ENCODE measurements around the gene SPI1.

Gene SPI1

DNA sequence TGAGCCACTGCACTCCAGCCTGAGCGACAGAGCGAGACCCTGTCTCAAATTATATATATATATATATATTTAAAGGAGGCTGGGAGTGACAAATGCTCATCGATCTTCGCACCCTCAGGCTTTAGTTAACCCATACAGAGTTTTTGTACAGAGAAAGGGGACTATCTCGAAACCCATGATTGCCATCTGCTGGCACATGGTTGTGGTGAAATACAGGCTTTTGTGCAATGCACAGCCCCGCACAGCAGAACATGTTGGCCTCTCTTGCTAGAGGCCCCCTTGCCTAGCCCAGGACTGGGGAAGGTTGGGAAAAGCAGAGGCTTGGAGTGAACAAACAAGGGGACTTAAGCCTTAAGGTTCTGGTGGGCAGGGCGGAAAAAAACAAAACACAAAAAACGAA is 29.5 kb downstream of the SPI1 start:
- DNase-seq (ENCODE audit: low spot score): peak; percentile 22
- ChIA-PET POLR2A (ENCODE audit: low non-redundant PET) (no interaction called here), CTCF (interaction anchor here (1.1 kb wide), 1 partner anchor 28 kb away, joined by 4 read pairs; no protein-coding TSS in a partner anchor)
- no peak overlapping the region for H3K27ac ChIP-seq
- TF ChIP-seq, protein P1, sequence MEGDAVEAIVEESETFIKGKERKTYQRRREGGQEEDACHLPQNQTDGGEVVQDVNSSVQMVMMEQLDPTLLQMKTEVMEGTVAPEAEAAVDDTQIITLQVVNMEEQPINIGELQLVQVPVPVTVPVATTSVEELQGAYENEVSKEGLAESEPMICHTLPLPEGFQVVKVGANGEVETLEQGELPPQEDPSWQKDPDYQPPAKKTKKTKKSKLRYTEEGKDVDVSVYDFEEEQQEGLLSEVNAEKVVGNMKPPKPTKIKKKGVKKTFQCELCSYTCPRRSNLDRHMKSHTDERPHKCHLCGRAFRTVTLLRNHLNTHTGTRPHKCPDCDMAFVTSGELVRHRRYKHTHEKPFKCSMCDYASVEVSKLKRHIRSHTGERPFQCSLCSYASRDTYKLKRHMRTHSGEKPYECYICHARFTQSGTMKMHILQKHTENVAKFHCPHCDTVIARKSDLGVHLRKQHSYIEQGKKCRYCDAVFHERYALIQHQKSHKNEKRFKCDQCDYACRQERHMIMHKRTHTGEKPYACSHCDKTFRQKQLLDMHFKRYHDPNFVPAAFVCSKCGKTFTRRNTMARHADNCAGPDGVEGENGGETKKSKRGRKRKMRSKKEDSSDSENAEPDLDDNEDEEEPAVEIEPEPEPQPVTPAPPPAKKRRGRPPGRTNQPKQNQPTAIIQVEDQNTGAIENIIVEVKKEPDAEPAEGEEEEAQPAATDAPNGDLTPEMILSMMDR (conservative IDR thresholded peaks at IDR 0.05; ENCODE audit: low read depth): no peak

DNA sequence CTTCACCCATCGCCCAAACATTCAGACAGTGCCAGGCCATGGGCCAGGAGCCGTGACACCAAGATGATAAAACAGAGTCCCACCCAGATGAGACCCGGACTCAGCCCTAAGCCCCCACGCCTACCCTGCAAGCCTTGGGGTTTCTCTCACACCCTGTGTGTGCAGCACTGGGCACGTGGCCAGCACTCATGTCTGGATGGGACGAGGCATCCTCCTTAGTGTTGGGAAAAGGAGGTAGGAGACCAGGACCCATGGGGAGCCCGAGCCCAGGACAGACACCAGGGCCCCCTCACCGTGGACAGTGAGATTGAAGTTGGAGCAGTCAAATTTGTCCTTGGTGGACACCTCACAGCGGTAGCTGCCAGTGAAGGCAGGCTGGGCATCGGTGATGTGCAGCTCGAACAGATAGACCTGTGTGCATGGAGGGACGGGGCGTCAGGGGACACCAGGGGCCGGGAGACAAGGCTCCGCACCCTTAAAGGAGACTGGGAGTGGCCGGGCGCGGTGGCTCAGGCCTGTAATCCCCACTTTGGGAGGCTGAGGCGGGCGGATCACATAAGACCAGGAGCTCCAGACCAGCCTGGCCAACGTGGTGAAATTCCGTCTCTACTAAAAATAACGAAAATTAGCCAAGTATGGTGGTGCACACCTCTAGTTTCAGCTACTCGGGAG is 30.1 kb downstream of the SPI1 start:
- CTCF ChIA-PET: interaction anchor here (1.1 kb wide), 1 partner anchor 28 kb away, joined by 4 read pairs; no protein-coding TSS in a partner anchor
- no peak overlapping the region for H3K27ac ChIP-seq
- TF ChIP-seq, protein P1 (conservative IDR thresholded peaks at IDR 0.05; ENCODE audit: low read depth): no peak
- POLR2A ChIA-PET (ENCODE audit: low non-redundant PET): no interaction called here
- no peak for DNase-seq (ENCODE audit: low spot score)

DNA sequence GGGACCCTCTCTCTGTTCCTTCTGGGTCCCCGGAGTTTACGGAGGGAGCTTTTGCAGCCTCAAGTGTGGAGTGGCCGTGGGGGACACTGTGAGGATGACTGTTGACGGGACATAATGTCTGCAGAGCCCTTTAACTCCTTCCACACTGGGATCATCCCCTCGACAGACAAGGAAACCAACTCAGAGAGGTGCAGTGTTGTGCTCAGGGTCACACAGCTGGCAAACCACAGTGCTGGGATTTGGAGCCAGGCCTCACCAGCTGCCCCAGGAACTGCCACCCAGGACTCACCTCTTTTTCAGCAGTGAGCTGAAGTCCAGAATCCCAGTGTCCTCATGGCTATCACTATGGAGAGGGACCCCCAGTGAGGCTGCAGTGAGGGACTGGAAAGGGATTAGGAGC is 31.2 kb downstream of the SPI1 start:
- no peak for DNase-seq (ENCODE audit: low spot score)
- H3K27ac ChIP-seq: no peak overlapping the region
- CTCF ChIA-PET: interaction anchor here (1.8 kb wide), 1 partner anchor 7 kb away, joined by 6 read pairs; no protein-coding TSS in a partner anchor
- TF ChIP-seq, protein P1 (conservative IDR thresholded peaks at IDR 0.05; ENCODE audit: low read depth): no peak
- POLR2A ChIA-PET (ENCODE audit: low non-redundant PET): no interaction called here

DNA sequence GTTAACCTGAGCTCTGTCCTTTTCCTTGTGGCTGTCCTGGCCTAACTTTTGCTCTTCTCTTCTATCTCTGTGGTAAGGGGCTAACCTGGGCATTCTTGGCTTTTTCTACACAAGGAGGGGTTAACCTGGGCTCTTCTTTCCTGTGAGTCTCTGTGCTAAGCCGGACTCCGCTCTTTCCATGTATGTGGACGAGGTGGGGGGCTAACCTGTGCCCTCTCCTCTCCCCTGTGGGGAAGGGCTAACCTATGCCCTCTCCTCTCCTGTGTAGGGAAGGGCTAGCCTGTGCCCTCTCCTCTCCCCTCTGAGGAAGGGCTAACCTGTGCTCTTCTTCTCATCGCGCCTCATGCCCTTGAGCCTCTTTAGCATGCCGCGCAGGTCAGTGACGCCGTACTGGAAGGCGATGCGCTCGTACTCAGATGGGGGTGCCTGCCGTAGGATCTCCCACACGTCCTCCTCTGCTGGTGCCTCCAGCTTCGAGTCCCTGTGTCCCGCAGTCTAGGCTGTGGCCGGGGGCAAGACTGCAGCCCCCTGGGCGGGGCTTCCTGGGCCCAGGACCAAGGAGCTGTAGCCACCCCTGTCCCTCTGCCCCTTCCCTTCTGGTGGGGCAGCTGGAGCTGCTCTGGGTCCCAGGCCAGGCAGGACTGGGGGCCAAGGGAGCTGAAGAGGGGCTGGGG is 32.3 kb downstream of the SPI1 start:
- no peak overlapping the region for H3K27ac ChIP-seq
- ChIA-PET CTCF (interaction anchor here (1.8 kb wide), 1 partner anchor 9 kb away, joined by 6 read pairs; no protein-coding TSS in a partner anchor), POLR2A (ENCODE audit: low non-redundant PET) (no interaction called here)
- TF ChIP-seq, protein P1 (conservative IDR thresholded peaks at IDR 0.05; ENCODE audit: low read depth): no peak
- no peak for DNase-seq (ENCODE audit: low spot score)

DNA sequence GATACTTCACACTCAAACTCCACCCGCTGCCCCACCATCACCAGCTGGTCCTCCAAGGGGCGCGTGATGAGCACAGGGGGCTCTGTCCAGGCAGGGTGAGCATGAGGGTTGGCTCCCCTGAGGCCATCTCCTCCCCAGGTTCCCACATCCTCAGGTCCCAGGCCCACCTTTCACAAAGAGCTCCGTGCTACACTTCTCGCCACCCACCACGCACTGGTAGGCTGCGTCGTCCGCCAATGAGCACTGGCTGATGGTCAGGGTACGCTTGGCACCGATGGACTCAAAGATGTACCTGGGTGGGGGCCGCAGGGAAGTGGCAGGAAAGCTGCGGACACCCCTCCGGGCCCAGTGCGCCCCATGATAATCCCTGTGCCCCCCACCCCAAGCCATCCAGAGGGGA is 35.5 kb downstream of the SPI1 start:
- ChIA-PET CTCF (interaction anchor here (0.6 kb wide), 1 partner anchor 148 kb away, joined by 3 read pairs; no protein-coding TSS in a partner anchor), POLR2A (ENCODE audit: low non-redundant PET) (no interaction called here)
- no peak for DNase-seq (ENCODE audit: low spot score)
- H3K27ac ChIP-seq: no peak overlapping the region
- TF ChIP-seq, protein P1 (conservative IDR thresholded peaks at IDR 0.05; ENCODE audit: low read depth): no peak

DNA sequence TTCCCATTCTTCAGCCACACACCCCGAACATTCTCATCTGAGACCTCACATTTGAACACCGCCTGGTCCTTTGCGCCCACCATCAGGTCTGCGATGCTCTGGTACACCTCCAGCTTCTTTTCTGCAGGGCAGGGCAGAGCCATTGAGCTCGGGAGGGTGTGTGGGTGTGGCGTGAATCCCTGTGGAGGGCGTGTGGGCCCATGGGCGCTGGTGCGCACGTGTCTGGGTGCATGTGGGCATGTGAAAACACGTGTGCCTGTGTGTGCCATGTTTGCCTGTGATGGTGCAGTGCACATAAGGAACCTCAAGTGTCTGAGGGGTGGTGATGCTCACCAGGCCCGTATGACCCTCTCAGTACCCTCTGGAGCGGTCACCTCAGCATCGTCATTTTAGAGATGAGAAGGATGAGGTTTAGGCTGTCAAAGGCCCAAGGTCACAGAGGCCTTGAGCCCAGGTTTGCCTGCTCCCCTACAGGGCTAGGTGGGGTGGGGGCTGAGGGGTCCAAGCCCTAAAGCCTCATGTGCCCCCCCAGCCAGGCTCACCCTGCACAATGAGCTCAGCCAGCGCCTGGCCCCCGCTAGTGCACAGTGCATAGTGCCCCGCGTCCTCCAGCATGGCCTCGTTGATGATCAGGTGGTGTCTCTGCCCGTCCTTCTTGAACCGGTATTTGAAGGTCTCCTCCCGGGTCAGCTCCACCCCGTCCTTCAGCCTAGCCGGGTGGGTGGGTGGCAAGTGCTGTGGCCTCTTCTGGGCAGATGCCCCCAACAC is 36.1 kb downstream of the SPI1 start:
- H3K27ac ChIP-seq: no peak overlapping the region
- TF ChIP-seq, protein P1 (conservative IDR thresholded peaks at IDR 0.05; ENCODE audit: low read depth): no peak
- DNase-seq (ENCODE audit: low spot score): no peak
- ChIA-PET CTCF (interaction anchor here (0.5 to 1.3 kb wide), 2 partner anchors 13 to 451 kb away, joined by 3 to 5 read pairs; no protein-coding TSS in a partner anchor), POLR2A (ENCODE audit: low non-redundant PET) (no interaction called here)
